K562 (cell line): ENCODE measurements around the gene EFCAB13.

ENCODE experiments used
- PCBP1 ChIP-seq: fragments of 200-400 bp; formaldehyde crosslinking; IDR thresholded peaks from 2 replicates; pipeline ENCODE4 v1.6.1; 2018; ENCODE audit warnings: mild to moderate bottlenecking, low read depth, low read length; ENCODE audit not compliant: poor library complexity, severe bottlenecking
- YY1 ChIP-seq, 3 experiments: IDR thresholded peaks; 2 replicates each; pipeline ENCODE4 v1.6.1; 2011; ENCODE audit warnings: low read length in 2 of 3, mild to moderate bottlenecking in 2 of 3, moderate library complexity in 2 of 3, borderline replicate concordance in 1 of 3, control low read depth in 1 of 3, low read depth in 1 of 3; ENCODE audit not compliant: insufficient read depth in 3 of 3, insufficient replicate concordance in 2 of 3, control insufficient read depth in 1 of 3, insufficient read length in 1 of 3; ENCODE audit errors: extremely low read depth in 1 of 3

DNA sequence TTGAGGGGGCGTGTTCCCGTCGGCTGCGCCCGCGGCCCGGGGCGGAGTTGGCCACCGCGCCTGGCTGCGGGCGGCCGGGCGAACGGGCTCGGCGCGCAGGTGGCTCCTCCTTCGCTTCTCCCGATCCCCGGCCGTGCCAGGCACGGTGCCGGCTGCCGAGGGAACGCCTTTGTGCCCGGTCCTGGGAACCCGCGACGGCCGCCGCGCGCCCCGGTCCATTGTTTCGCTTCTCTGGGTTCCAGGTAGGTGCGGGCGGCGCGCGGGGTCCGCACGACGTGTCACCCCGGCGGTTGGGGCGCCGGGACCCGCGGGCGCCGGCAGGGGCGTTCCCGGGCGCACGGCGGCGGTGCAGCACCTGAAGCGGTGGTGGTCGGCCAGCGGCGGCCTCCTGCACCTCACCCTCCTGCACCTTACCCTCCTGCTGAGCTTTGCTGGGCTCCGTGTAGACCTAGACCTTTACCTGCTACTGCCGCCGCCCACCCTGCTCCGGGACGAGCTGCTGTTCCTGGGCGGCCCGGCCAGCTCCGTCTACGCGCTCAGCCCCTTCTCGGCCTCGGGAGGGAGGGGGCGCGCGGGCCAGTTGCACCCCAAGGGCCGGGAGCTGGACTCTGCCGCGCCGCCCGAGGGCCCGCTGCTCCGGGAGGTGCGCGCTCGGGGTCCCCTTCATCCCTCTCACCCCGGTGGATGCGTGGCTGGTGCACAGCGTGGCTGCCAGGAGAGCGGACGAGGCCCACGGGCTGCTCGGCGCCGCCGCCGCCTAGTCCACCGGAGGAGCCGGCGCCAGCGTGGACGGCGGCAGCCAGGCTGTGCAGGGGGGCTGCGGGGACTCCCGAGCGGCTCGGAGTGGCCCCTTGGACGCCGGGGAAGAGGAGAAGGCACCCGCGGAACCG is 99.9 kb downstream of the EFCAB13 start:
- TF ChIP-seq PCBP1 (no peak), YY1 (IDR thresholded peaks at IDR 0.05; ENCODE audit: borderline replicate concordance in 1 of 3, control insufficient read depth in 1 of 3, extremely low read depth in 1 of 3, insufficient read depth in 3 of 3, insufficient read length in 1 of 3, insufficient replicate concordance in 2 of 3, low read depth in 1 of 3, low read length in 2 of 3) (no peak)
